Right renal cortex interstitium (tissue), 3 donors: Measurements from ENCODE around the gene KSR1. TPM values are rescaled to one million over a fixed set of nuclear protein-coding genes. Genes with fewer than 3 reads are reported as not detected.
"Not testable (repeated sequence)": the region's sequence is repeated elsewhere in the genome, so short reads cannot be mapped to it uniquely, and the experiment has no call there.

Source experiments
- DNase-seq, 3 donors: peaks; one replicate each; pipeline ENCODE4 v3.0.0-alpha.2; 2013; ENCODE audit warnings: low read depth in 3 of 3, low spot score in 2 of 3
- polyA plus RNA-seq, 3 donors: library from polyadenylated mRNA; unstranded; fragments of 120-200 nt; gene quantifications; one replicate each; pipeline ENCODE4 v1.2.1, GENCODE V29; 2013; ENCODE audit not compliant: insufficient read length in 3 of 3

KSR1 gene
- polyA plus RNA-seq, 3 donors: 35.8 to 42.9 (median 41.6) TPM

GRCh38 chr17:27425991-27426390, 30.3 kb upstream of the KSR1 start:
- no peak for DNase-seq

GRCh38 chr17:27426471-27426870, 29.8 kb upstream of the KSR1 start:
- not testable (repeated sequence) for DNase-seq

GRCh38 chr17:27427166-27427862, 28.9 kb upstream of the KSR1 start:
- DNase-seq: not testable (repeated sequence)

GRCh38 chr17:27428781-27429505, 27.3 kb upstream of the KSR1 start:
- DNase-seq: no peak

- no peak for DNase-seq
Observed at GRCh38 chr17:27429666-27430382, 26.4 kb upstream of the KSR1 start.

GRCh38 chr17:27430383-27430840, 25.8 kb upstream of the KSR1 start:
- no peak for DNase-seq

GRCh38 chr17:27430882-27431491, 25.3 kb upstream of the KSR1 start:
- DNase-seq: no peak

- DNase-seq: no peak
Observed at GRCh38 chr17:27433521-27433920, 22.7 kb upstream of the KSR1 start.

- not testable (repeated sequence) for DNase-seq
Observed at GRCh38 chr17:27435431-27436070, 20.7 kb upstream of the KSR1 start.

- no peak for DNase-seq
Observed at GRCh38 chr17:27438348-27438998, 17.8 kb upstream of the KSR1 start.

GRCh38 chr17:27439342-27439741, 16.9 kb upstream of the KSR1 start:
- no peak for DNase-seq

GRCh38 chr17:27442702-27443101, 13.5 kb upstream of the KSR1 start:
- no peak for DNase-seq

GRCh38 chr17:27443491-27443890, 12.8 kb upstream of the KSR1 start:
- no peak for DNase-seq

GRCh38 chr17:27445971-27446370, 10.3 kb upstream of the KSR1 start:
- DNase-seq: no peak

- DNase-seq: no peak
Observed at GRCh38 chr17:27446569-27447301, 9.5 kb upstream of the KSR1 start.

GRCh38 chr17:27448534-27448933, 7.7 kb upstream of the KSR1 start:
- DNase-seq: not testable (repeated sequence)

- DNase-seq: no peak
Observed at GRCh38 chr17:27449541-27449940, 6.7 kb upstream of the KSR1 start.

GRCh38 chr17:27449988-27450387, 6.3 kb upstream of the KSR1 start:
- DNase-seq: no peak

GRCh38 chr17:27450416-27450815, 5.8 kb upstream of the KSR1 start:
- DNase-seq: no peak
